HepG2 (cell line): Measurements from ENCODE around the gene VMO1. TPM values are rescaled to one million over a fixed set of nuclear protein-coding genes. Genes with fewer than 3 reads are reported as not detected.

Experiments used
- ATAC-seq: fragments of 200-7000 bp; cut with Tn5 transposase; 3 replicates; pipeline ENCODE4 v1.9.1; 2020; ENCODE audit warnings: mild to moderate bottlenecking, moderate library complexity
- BruUV-seq: library from RNA; stranded (reverse); fragments of 400-500 nt; replicated peaks from 2 replicates; lab custom pipeline; 2021; lab: Mats Ljungman, UMichigan
- CTCF ChIA-PET: fragments of 300-600 bp; formaldehyde crosslinking; extraction: SDS; loops from one replicate; lab custom pipeline; 2021; ENCODE audit warnings: low total read pairs, inconsistent platforms, low intra/inter-chr PET ratio; lab: Yijun Ruan, JAX
- POLR2A ChIA-PET: fragments of 350-600 bp; sonication (Branson Sonifier 250); formaldehyde crosslinking; loops from one replicate; lab custom pipeline; 2020; ENCODE audit warnings: antibody characterized with exemption, inconsistent platforms; lab: Yijun Ruan, JAX
- DNase-seq: peaks from one replicate; pipeline ENCODE4 v3.0.0-alpha.2; 2015; ENCODE audit warnings: low spot score
- FAIRE-seq: peaks from 3 replicates; lab custom pipeline; 2011; peaks lifted over from hg19 to GRCh38; lab: Jason Lieb, UNC
- H2AFZ ChIP-seq: one replicate; pipeline ENCODE4 v1.6.1; 2011; ENCODE audit warnings: low read length, inconsistent platforms
- H3K27ac ChIP-seq: fragments of 300-600 bp; 3 replicates; pipeline ENCODE4 v1.8.0; 2011; ENCODE audit warnings: mixed run types, mild to moderate bottlenecking, mixed read lengths, low read length, inconsistent platforms; ENCODE audit not compliant: insufficient read depth; ENCODE audit errors: extremely low read length
- H3K27me3 ChIP-seq, 2 experiments: fragments of 200-600 bp in 1 of 2; 2 replicates in 1 of 2; 3 replicates in 1 of 2; pipeline versions ENCODE4 v1.6.0 to v1.8.0; 2011; ENCODE audit warnings: low read length in 2 of 2, mild to moderate bottlenecking in 2 of 2, moderate library complexity in 2 of 2, inconsistent platforms in 1 of 2; ENCODE audit not compliant: insufficient read depth in 2 of 2, control insufficient read depth in 1 of 2
- H3K36me3 ChIP-seq, 2 experiments: fragments of 200-600 bp in 1 of 2; replicated peaks in 1 of 2; 2 replicates in 1 of 2; 3 replicates in 1 of 2; pipeline versions ENCODE4 v1.5.1 to v1.8.0; 2011; ENCODE audit warnings: low read length in 2 of 2, inconsistent platforms in 1 of 2; ENCODE audit not compliant: insufficient read depth in 2 of 2, control insufficient read depth in 1 of 2
- H3K4me1 ChIP-seq: 2 replicates; pipeline ENCODE4 v1.5.1; 2012; ENCODE audit warnings: low read length, inconsistent platforms; ENCODE audit not compliant: insufficient read depth
- H3K4me2 ChIP-seq: 2 replicates; pipeline ENCODE4 v1.6.0; 2011; ENCODE audit warnings: low read depth, low read length, inconsistent platforms
- H3K4me3 ChIP-seq, 3 experiments: fragments of 200-600 bp in 1 of 3; sonication (generic), shearing (Covaris generic) in 1 of 3; replicated peaks in 1 of 3; 2 replicates each; pipeline ENCODE4 v1.5.1; 2011 to 2016; ENCODE audit warnings: low read length in 3 of 3, inconsistent platforms in 2 of 3, low read depth in 2 of 3, mild to moderate bottlenecking in 2 of 3, control low read depth in 1 of 3, mixed read lengths in 1 of 3; ENCODE audit not compliant: insufficient read depth in 1 of 3
- H3K79me2 ChIP-seq: one replicate; pipeline ENCODE4 v1.6.1; 2011; ENCODE audit warnings: low read length, inconsistent platforms; ENCODE audit not compliant: insufficient read depth
- H3K9ac ChIP-seq: 2 replicates; pipeline ENCODE4 v1.6.0; 2011; ENCODE audit warnings: mild to moderate bottlenecking, low read depth, low read length, inconsistent platforms; ENCODE audit not compliant: insufficient read depth
- H3K9me3 ChIP-seq: 2 replicates; pipeline ENCODE4 v1.5.1; 2012; ENCODE audit warnings: mild to moderate bottlenecking, low read length
- H4K20me1 ChIP-seq: 2 replicates; pipeline ENCODE4 v1.6.0; 2011; ENCODE audit warnings: inconsistent platforms, mild to moderate bottlenecking, low read length, moderate library complexity; ENCODE audit not compliant: insufficient read depth
- LCORL ChIP-seq, 2 experiments: fragments of 450-650 bp in 1 of 2; sonication (generic) in 1 of 2; formaldehyde crosslinking in 1 of 2; IDR thresholded peaks; 2 replicates each; pipeline versions ENCODE4 v1.5.0 to v1.6.1; 2017 to 2020; ENCODE audit warnings: antibody characterized with exemption in 1 of 2, missing genetic modification reagents in 1 of 2
- NFIC ChIP-seq: IDR thresholded peaks from 2 replicates; pipeline ENCODE4 v1.6.1; 2012; ENCODE audit warnings: mild to moderate bottlenecking, low read length, inconsistent platforms
- RBFOX2 ChIP-seq: fragments of 200-400 bp; formaldehyde crosslinking; IDR thresholded peaks from 2 replicates; pipeline ENCODE4 v1.6.1; 2017; ENCODE audit warnings: low read depth, mild to moderate bottlenecking, low read length
- THAP11 ChIP-seq: IDR thresholded peaks from 2 replicates; pipeline ENCODE4 v1.6.1; 2016; ENCODE audit warnings: missing biosample characterization, missing genetic modification reagents
- TRIM24 ChIP-seq: sonication (generic); formaldehyde crosslinking; IDR thresholded peaks from 2 replicates; pipeline ENCODE4 v1.8.0; 2022; ENCODE audit warnings: mild to moderate bottlenecking, missing genetic modification reagents
- YY1 ChIP-seq: IDR thresholded peaks from 2 replicates; pipeline ENCODE4 v1.6.1; 2011; ENCODE audit warnings: low read length, low read depth, moderate library complexity, mild to moderate bottlenecking; ENCODE audit not compliant: insufficient read depth, insufficient replicate concordance
- ZBTB38 ChIP-seq: sonication (generic); formaldehyde crosslinking; IDR thresholded peaks from 2 replicates; pipeline ENCODE4 v1.5.1; 2020; ENCODE audit warnings: mild to moderate bottlenecking, missing genetic modification reagents
- ZNF383 ChIP-seq: sonication (generic); formaldehyde crosslinking; IDR thresholded peaks from 2 replicates; pipeline ENCODE4 v1.4.0; 2020; ENCODE audit warnings: missing genetic modification reagents, mild to moderate bottlenecking, borderline replicate concordance
- ZNF562 ChIP-seq: sonication (generic); formaldehyde crosslinking; IDR thresholded peaks from 2 replicates; pipeline ENCODE4 v1.8.0; 2022; ENCODE audit warnings: missing genetic modification reagents, borderline replicate concordance
- ZNF781 ChIP-seq: sonication (generic); formaldehyde crosslinking; IDR thresholded peaks from 2 replicates; pipeline ENCODE4 v1.5.1; 2020; ENCODE audit warnings: borderline replicate concordance, mild to moderate bottlenecking, missing genetic modification reagents; ENCODE audit errors: not compliant biosample characterization
- WGBS: methylation state at CpG from one replicate; pipeline ENCODE4 v1.1.6; 2017; ENCODE audit warnings: low lambda C conversion rate; 5-methylcytosine and 5-hydroxymethylcytosine counted together
- in situ Hi-C: cut with HindIII; loops from 2 replicates; pipeline ENCODE4 v1.10.0; 2017; ENCODE audit warnings: low pct_unique_long_range_greater_than_20kb; ENCODE audit not compliant: extremely low pct_ligation_motif_present
- intact Hi-C: fragments of 100-400 bp; cut with micrococcal nuclease; formaldehyde crosslinking; loops from one replicate; pipeline ENCODE4 v1.10.0; 2022; ENCODE audit not compliant: unreplicated experiment
- polyA plus RNA-seq, 8 experiments: library from polyadenylated mRNA; depleted of rRNA in 3 of 8; stranded (reverse) in 7 of 8; unstranded in 1 of 8; fragments of >200 nt; fragmentation: Illumina TruSeq in 4 of 8; extraction: Trizol in 4 of 8; gene quantifications; 2 replicates each; pipeline versions ENCODE4 v1.2.1 to v1.2.3, GENCODE V29; 2011 to 2016; ENCODE audit warnings: low read depth in 4 of 8, missing spikeins in 1 of 8, mixed read lengths in 1 of 8; ENCODE audit not compliant: insufficient read depth in 1 of 8
- total RNA-seq, 5 experiments: library from RNA; depleted of rRNA; stranded (reverse); fragments of >200 nt; fragmentation: Illumina TruSeq; extraction: Trizol; gene quantifications; 2 replicates each; pipeline ENCODE4 v1.2.3, GENCODE V29; 2016; ENCODE audit warnings: low read depth in 1 of 5
- TF ChIP-seq, protein P1 (sequence below): sonication (generic); formaldehyde crosslinking; IDR thresholded peaks from 2 replicates; pipeline ENCODE4 v1.5.1; 2020; ENCODE audit warnings: missing genetic modification reagents, mild to moderate bottlenecking, borderline replicate concordance
- TF ChIP-seq, protein P2 (sequence below): sonication (generic); formaldehyde crosslinking; IDR thresholded peaks from 2 replicates; pipeline ENCODE4 v1.4.0; 2020; ENCODE audit warnings: missing genetic modification reagents, mild to moderate bottlenecking, borderline replicate concordance
- TF ChIP-seq, protein P3 (sequence below): sonication (generic); formaldehyde crosslinking; IDR thresholded peaks from 2 replicates; pipeline ENCODE4 v1.4.0; 2020; ENCODE audit warnings: missing genetic modification reagents
- TF ChIP-seq, protein P4 (sequence below): sonication (generic); formaldehyde crosslinking; IDR thresholded peaks from 2 replicates; pipeline ENCODE4 v1.4.0; 2020; ENCODE audit warnings: missing genetic modification reagents
- TF ChIP-seq, protein P5 (sequence below): sonication (generic); formaldehyde crosslinking; IDR thresholded peaks from 2 replicates; pipeline ENCODE4 v1.5.1; 2020; ENCODE audit warnings: missing genetic modification reagents, mild to moderate bottlenecking, borderline replicate concordance

VMO1 gene
- total and polyA plus RNA-seq, 2 of the 13 experiments (the other 11 are each of a cell fraction or from before 2014, with no cell fraction given), result not detected

DNA sequence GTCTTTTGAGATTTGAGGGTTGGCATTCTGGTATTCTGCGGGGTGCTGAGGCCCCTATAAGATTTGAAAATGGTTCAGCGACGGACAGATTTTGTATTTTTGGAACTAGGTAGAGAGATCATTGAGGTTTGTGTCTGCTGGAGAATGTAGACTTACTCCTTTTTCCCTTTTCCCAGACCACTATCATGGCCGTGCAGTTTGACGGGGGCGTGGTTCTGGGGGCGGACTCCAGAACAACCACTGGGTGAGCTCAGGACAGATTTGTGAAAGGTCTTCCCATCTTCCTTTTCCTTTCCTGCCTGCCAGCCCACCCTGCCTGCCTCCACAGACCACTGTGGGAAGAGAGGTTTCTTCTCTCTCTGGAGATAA, 10.4 kb upstream of the VMO1 start:
- Histone ChIP-seq H3K9ac (peak overlapping the region; percentile 95), H3K27ac (peak overlapping the region; percentile 79), H3K36me3 (peaks cover 8 to 17% of the 10 kb centered on the region in 2 experiments), H3K9me3 (no peaks in the 10 kb centered on the region), H3K4me3 (peak overlapping the region; percentile 85 to 97 (median 86)), H3K79me2 (peaks cover 15% of the 10 kb centered on the region), H4K20me1 (no peaks in the 10 kb centered on the region), H3K4me2 (peak overlapping the region; percentile 81), H3K27me3 (no peaks in the 10 kb centered on the region; a peak in 1 of 5 replicates), H3K4me1 (peaks cover 17% of the 10 kb centered on the region), H2AFZ (peak overlapping the region; percentile 0)
- intact Hi-C loops (no loop called here), in situ Hi-C loops (no loop called here)
- DNase-seq, result peak; percentile 33
- peak; percentile 54 for FAIRE-seq
- ChIA-PET CTCF (no interaction called here), POLR2A (interaction anchor here (0.5 to 2.1 kb wide), 18 partner anchors 9 to 228 kb away, joined by 3 to 26 read pairs (median 6); partner anchors contain the start of genes ARRB2, ENO3, KIF1C and MED11)
- peak; percentile 86 for ATAC-seq
- BruUV-seq, result TSS peak; percentile 78
- 0% methylated on average over 6 of the region's 7 CpGs for WGBS
- TF ChIP-seq, protein P1, sequence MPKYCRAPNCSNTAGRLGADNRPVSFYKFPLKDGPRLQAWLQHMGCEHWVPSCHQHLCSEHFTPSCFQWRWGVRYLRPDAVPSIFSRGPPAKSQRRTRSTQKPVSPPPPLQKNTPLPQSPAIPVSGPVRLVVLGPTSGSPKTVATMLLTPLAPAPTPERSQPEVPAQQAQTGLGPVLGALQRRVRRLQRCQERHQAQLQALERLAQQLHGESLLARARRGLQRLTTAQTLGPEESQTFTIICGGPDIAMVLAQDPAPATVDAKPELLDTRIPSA (CRISPR knock-in tag), result no peak
- no peak for TF ChIP-seq NFIC
- TF ChIP-seq, protein P2, sequence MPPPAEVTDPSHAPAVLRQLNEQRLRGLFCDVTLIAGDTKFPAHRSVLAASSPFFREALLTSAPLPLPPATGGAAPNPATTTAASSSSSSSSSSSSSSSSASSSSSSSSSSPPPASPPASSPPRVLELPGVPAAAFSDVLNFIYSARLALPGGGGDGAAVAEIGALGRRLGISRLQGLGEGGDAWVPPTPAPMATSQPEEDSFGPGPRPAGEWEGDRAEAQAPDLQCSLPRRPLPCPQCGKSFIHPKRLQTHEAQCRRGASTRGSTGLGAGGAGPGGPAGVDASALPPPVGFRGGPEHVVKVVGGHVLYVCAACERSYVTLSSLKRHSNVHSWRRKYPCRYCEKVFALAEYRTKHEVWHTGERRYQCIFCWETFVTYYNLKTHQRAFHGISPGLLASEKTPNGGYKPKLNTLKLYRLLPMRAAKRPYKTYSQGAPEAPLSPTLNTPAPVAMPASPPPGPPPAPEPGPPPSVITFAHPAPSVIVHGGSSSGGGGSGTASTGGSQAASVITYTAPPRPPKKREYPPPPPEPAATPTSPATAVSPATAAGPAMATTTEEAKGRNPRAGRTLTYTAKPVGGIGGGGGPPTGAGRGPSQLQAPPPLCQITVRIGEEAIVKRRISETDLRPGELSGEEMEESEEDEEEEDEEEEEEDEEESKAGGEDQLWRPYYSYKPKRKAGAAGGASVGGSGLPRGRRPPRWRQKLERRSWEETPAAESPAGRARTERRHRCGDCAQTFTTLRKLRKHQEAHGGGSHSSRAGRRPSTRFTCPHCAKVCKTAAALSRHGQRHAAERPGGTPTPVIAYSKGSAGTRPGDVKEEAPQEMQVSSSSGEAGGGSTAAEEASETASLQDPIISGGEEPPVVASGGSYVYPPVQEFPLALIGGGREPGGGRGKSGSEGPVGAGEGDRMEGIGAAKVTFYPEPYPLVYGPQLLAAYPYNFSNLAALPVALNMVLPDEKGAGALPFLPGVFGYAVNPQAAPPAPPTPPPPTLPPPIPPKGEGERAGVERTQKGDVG (CRISPR knock-in tag), result no peak
- TF ChIP-seq RBFOX2, result peak; percentile 44; the same call in 1 of the 2 replicates
- peak; percentile 37 for TF ChIP-seq YY1
- no peak for TF ChIP-seq ZBTB38
- TF ChIP-seq, protein P3, sequence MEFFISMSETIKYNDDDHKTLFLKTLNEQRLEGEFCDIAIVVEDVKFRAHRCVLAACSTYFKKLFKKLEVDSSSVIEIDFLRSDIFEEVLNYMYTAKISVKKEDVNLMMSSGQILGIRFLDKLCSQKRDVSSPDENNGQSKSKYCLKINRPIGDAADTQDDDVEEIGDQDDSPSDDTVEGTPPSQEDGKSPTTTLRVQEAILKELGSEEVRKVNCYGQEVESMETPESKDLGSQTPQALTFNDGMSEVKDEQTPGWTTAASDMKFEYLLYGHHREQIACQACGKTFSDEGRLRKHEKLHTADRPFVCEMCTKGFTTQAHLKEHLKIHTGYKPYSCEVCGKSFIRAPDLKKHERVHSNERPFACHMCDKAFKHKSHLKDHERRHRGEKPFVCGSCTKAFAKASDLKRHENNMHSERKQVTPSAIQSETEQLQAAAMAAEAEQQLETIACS, result no peak
- no peak for TF ChIP-seq THAP11 (CRISPR knock-in tag)
- TF ChIP-seq ZNF562 (CRISPR knock-in tag), result no peak
- peak; percentile 4 for TF ChIP-seq ZNF781
- TF ChIP-seq, protein P4, sequence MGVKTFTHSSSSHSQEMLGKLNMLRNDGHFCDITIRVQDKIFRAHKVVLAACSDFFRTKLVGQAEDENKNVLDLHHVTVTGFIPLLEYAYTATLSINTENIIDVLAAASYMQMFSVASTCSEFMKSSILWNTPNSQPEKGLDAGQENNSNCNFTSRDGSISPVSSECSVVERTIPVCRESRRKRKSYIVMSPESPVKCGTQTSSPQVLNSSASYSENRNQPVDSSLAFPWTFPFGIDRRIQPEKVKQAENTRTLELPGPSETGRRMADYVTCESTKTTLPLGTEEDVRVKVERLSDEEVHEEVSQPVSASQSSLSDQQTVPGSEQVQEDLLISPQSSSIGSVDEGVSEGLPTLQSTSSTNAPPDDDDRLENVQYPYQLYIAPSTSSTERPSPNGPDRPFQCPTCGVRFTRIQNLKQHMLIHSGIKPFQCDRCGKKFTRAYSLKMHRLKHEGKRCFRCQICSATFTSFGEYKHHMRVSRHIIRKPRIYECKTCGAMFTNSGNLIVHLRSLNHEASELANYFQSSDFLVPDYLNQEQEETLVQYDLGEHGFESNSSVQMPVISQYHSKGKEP (CRISPR knock-in tag), result no peak
- TF ChIP-seq ZNF383, result no peak
- TF ChIP-seq, protein P5, sequence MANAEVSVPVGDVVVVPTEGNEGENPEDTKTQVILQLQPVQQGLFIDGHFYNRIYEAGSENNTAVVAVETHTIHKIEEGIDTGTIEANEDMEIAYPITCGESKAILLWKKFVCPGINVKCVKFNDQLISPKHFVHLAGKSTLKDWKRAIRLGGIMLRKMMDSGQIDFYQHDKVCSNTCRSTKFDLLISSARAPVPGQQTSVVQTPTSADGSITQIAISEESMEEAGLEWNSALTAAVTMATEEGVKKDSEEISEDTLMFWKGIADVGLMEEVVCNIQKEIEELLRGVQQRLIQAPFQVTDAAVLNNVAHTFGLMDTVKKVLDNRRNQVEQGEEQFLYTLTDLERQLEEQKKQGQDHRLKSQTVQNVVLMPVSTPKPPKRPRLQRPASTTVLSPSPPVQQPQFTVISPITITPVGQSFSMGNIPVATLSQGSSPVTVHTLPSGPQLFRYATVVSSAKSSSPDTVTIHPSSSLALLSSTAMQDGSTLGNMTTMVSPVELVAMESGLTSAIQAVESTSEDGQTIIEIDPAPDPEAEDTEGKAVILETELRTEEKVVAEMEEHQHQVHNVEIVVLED, result no peak
- TF ChIP-seq LCORL (IDR thresholded peaks at IDR 0.05), result no peak
- no peak for TF ChIP-seq LCORL (CRISPR knock-in tag; IDR thresholded peaks at IDR 0.05)
- no peak for TF ChIP-seq TRIM24 (CRISPR knock-in tag)
